HepG2 (cell line): ENCODE data around the gene NDRG2. TPM values are rescaled to one million over a fixed set of nuclear protein-coding genes. Genes with fewer than 3 reads are reported as not detected.

ENCODE experiments used
- ATF1 ChIP-seq: IDR thresholded peaks from 2 replicates; pipeline ENCODE4 v1.6.1; 2016; ENCODE audit warnings: mild to moderate bottlenecking, control low read depth
- HINFP ChIP-seq: sonication (generic); formaldehyde crosslinking; IDR thresholded peaks from 2 replicates; pipeline ENCODE4 v1.4.0; 2020; ENCODE audit warnings: low read depth, mild to moderate bottlenecking, missing genetic modification reagents
- MAFF ChIP-seq: IDR thresholded peaks from 2 replicates; pipeline ENCODE4 v1.6.1; 2011; ENCODE audit warnings: low read depth, low read length, improper control_type of control experiment
- NFYB ChIP-seq: sonication (generic); formaldehyde crosslinking; IDR thresholded peaks from 2 replicates; pipeline ENCODE4 v1.4.0; 2020; ENCODE audit warnings: missing genetic modification reagents
- PRDM10 ChIP-seq: sonication (generic); formaldehyde crosslinking; IDR thresholded peaks from 2 replicates; pipeline ENCODE4 v1.4.0; 2020; ENCODE audit warnings: low read depth, missing genetic modification reagents
- PTBP1 ChIP-seq: fragments of 200-400 bp; formaldehyde crosslinking; IDR thresholded peaks from 2 replicates; pipeline ENCODE4 v1.6.1; 2018; ENCODE audit warnings: low read length, low read depth; ENCODE audit not compliant: poor library complexity, severe bottlenecking
- RFX5 ChIP-seq: IDR thresholded peaks from 2 replicates; pipeline ENCODE4 v1.6.1; 2011; ENCODE audit warnings: low read depth, low read length, improper control_type of control experiment
- RNF219 ChIP-seq: sonication (generic); formaldehyde crosslinking; IDR thresholded peaks from 2 replicates; pipeline ENCODE4 v1.5.0; 2020; ENCODE audit warnings: mild to moderate bottlenecking, missing genetic modification reagents
- THAP7 ChIP-seq: sonication (generic); formaldehyde crosslinking; IDR thresholded peaks from 2 replicates; pipeline ENCODE4 v1.8.1; 2023; ENCODE audit warnings: mild to moderate bottlenecking, missing genetic modification reagents
- ZKSCAN1 ChIP-seq: fragments of 150-350 bp; IDR thresholded peaks from 2 replicates; pipeline ENCODE4 v1.6.1; 2014; ENCODE audit warnings: low read length
- ZNF136 ChIP-seq: sonication (generic); formaldehyde crosslinking; IDR thresholded peaks from 2 replicates; pipeline ENCODE4 v1.8.1; 2022; ENCODE audit warnings: low read depth, mild to moderate bottlenecking, moderate library complexity, missing genetic modification reagents
- ZNF570 ChIP-seq: sonication (generic); formaldehyde crosslinking; IDR thresholded peaks from 2 replicates; pipeline ENCODE4 v1.4.0; 2020; ENCODE audit warnings: mild to moderate bottlenecking, missing genetic modification reagents, borderline replicate concordance
- ZNF839 ChIP-seq: sonication (generic); formaldehyde crosslinking; IDR thresholded peaks from 2 replicates; pipeline ENCODE4 v1.4.0; 2020; ENCODE audit warnings: missing genetic modification reagents, mild to moderate bottlenecking, borderline replicate concordance
- polyA plus RNA-seq, 8 experiments: library from polyadenylated mRNA; depleted of rRNA in 3 of 8; stranded (reverse) in 7 of 8; unstranded in 1 of 8; fragments of >200 nt; fragmentation: Illumina TruSeq in 4 of 8; extraction: Trizol in 4 of 8; gene quantifications; 2 replicates each; pipeline versions ENCODE4 v1.2.1 to v1.2.3, GENCODE V29; 2011 to 2016; ENCODE audit warnings: low read depth in 4 of 8, missing spikeins in 1 of 8, mixed read lengths in 1 of 8; ENCODE audit not compliant: insufficient read depth in 1 of 8
- total RNA-seq, 5 experiments: library from RNA; depleted of rRNA; stranded (reverse); fragments of >200 nt; fragmentation: Illumina TruSeq; extraction: Trizol; gene quantifications; 2 replicates each; pipeline ENCODE4 v1.2.3, GENCODE V29; 2016; ENCODE audit warnings: low read depth in 1 of 5
- TF ChIP-seq, protein P1 (sequence below): sonication (generic); formaldehyde crosslinking; IDR thresholded peaks from 2 replicates; pipeline ENCODE4 v1.8.1; 2023; ENCODE audit warnings: mild to moderate bottlenecking, moderate library complexity, missing genetic modification reagents
- TF ChIP-seq, protein P2 (sequence below): sonication (generic); formaldehyde crosslinking; IDR thresholded peaks from 2 replicates; pipeline ENCODE4 v1.4.0; 2020; ENCODE audit warnings: missing genetic modification reagents
- TF ChIP-seq, protein P3 (sequence below): IDR thresholded peaks from 2 replicates; pipeline ENCODE4 v1.6.1; 2012; ENCODE audit warnings: low read depth, low read length, improper control_type of control experiment

NDRG2 gene
- total and polyA plus RNA-seq, 2 of the 13 experiments (the other 11 are each of a cell fraction or from before 2014, with no cell fraction given): 27.2 to 189 TPM

GRCh38 chr14:21054123-21054767 is 29.4 kb upstream of the NDRG2 start (continued):
- TF ChIP-seq PRDM10 (CRISPR knock-in tag) (no peak), ATF1 (CRISPR knock-in tag) (peak; percentile 61; the same call in 1 of the 2 replicates), ZKSCAN1 (no peak), THAP7 (CRISPR knock-in tag) (no peak), ZNF839 (no peak), ZNF570 (CRISPR knock-in tag) (peak; percentile 61; the same call in 1 of the 2 replicates), HINFP (CRISPR knock-in tag) (0 out of 2 replicates have a peak, but pooled peaks have one; percentile 83), RNF219 (CRISPR knock-in tag) (no peak; the same call in 1 of the 2 replicates), PTBP1 (no peak), MAFF (0 out of 2 replicates have a peak, but pooled peaks have one; percentile 1), NFYB (CRISPR knock-in tag) (peak; percentile 81), RFX5 (peak; percentile 76), ZNF136 (CRISPR knock-in tag) (no peak)
- TF ChIP-seq, protein P1, sequence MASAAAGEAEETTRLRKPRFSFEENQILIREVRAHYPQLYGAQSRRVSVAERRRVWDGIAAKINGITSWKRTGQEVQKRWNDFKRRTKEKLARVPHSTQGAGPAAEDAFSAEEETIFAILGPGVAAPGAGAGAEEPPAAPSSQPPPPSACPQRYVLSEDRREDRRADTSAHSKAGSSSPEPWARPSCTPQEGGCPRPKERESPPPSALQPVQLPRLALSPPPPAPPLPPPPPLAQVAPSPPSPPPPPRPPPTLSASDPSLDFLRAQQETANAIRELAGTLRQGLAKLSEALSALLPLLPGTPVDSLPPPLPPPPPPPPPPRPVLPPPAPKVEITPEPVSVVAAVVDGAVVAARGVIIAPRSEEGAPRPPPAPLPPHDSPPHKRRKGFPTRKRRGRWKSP (CRISPR knock-in tag): peak; percentile 23; the same call in 1 of the 2 replicates
- TF ChIP-seq, protein P2, sequence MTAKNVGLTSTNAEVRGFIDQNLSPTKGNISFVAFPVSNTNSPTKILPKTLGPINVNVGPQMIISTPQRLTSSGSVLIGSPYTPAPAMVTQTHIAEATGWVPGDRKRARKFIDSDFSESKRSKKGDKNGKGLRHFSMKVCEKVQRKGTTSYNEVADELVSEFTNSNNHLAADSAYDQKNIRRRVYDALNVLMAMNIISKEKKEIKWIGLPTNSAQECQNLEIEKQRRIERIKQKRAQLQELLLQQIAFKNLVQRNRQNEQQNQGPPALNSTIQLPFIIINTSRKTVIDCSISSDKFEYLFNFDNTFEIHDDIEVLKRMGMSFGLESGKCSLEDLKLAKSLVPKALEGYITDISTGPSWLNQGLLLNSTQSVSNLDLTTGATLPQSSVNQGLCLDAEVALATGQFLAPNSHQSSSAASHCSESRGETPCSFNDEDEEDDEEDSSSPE (CRISPR knock-in tag): peak; percentile 69; the same call in 1 of the 2 replicates
- TF ChIP-seq, protein P3, sequence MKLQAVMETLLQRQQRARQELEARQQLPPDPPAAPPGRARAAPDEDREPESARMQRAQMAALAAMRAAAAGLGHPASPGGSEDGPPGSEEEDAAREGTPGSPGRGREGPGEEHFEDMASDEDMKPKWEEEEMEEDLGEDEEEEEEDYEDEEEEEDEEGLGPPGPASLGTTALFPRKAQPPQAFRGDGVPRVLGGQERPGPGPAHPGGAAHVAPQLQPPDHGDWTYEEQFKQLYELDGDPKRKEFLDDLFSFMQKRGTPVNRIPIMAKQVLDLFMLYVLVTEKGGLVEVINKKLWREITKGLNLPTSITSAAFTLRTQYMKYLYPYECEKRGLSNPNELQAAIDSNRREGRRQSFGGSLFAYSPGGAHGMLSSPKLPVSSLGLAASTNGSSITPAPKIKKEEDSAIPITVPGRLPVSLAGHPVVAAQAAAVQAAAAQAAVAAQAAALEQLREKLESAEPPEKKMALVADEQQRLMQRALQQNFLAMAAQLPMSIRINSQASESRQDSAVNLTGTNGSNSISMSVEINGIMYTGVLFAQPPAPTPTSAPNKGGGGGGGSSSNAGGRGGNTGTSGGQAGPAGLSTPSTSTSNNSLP: peak; percentile 88
